ENCODE results near the gene ANKS1A.

Gene ANKS1A

GRCh38 chr6:35037664-35038038, 148.6 kb downstream of the ANKS1A start:
- no peak for DNase-seq (ENCODE audit: extremely low read depth, low read depth)
- TF ChIP-seq CTCF (IDR thresholded peaks at IDR 0.05; ENCODE audit: low read depth, low read length) = no peak

GRCh38 chr6:35038076-35038475, 149.0 kb downstream of the ANKS1A start:
- no peak for DNase-seq (ENCODE audit: extremely low read depth, low read depth)
- TF ChIP-seq CTCF (IDR thresholded peaks at IDR 0.05; ENCODE audit: low read depth, low read length) = no peak

GRCh38 chr6:35040398-35040797, 151.3 kb downstream of the ANKS1A start:
- TF ChIP-seq CTCF (IDR thresholded peaks at IDR 0.05; ENCODE audit: low read depth, low read length) = no peak
- no peak for DNase-seq (ENCODE audit: extremely low read depth, low read depth)

- no peak for DNase-seq (ENCODE audit: extremely low read depth, low read depth)
- no peak for TF ChIP-seq CTCF (IDR thresholded peaks at IDR 0.05; ENCODE audit: low read depth, low read length)
These were observed 152.2 kb downstream of the ANKS1A start for GRCh38 chr6:35041086-35041861.

- TF ChIP-seq CTCF (IDR thresholded peaks at IDR 0.05; ENCODE audit: low read depth, low read length) = no peak
- no peak for DNase-seq (ENCODE audit: extremely low read depth, low read depth)
These were observed 153.2 kb downstream of the ANKS1A start for GRCh38 chr6:35042031-35042815.

- no peak for DNase-seq (ENCODE audit: extremely low read depth, low read depth)
- TF ChIP-seq CTCF (IDR thresholded peaks at IDR 0.05; ENCODE audit: low read depth, low read length) = no peak
These were observed 154.5 kb downstream of the ANKS1A start for GRCh38 chr6:35043381-35044130.

Measured in AG09319 (cell line).